Activated T-cell treated with anti-CD3 and anti-CD28 coated beads for 48 hours (primary cell): Measurements from ENCODE around the gene ZFPM1.

Source experiments
- DNase-seq: peaks from one replicate; pipeline ENCODE4 v3.0.0-alpha.2; 2020; ENCODE audit warnings: low read depth

Gene ZFPM1

GRCh38 chr16:88448461-88449266 is 4.4 kb upstream of the ZFPM1 start:
- DNase-seq: no peak

- DNase-seq: no peak
Measured at GRCh38 chr16:88449267-88449561, 3.9 kb upstream of the ZFPM1 start.

GRCh38 chr16:88451586-88452481 is 1.2 kb upstream of the ZFPM1 start:
- DNase-seq: no peak

GRCh38 chr16:88452482-88453216 is 431 bp upstream of the ZFPM1 start:
- DNase-seq: peak; percentile 100

GRCh38 chr16:88453611-88454522 is 787 bp downstream of the ZFPM1 start:
- peak; percentile 40 for DNase-seq

GRCh38 chr16:88454523-88454947 is 1.5 kb downstream of the ZFPM1 start:
- peak; percentile 51 for DNase-seq

GRCh38 chr16:88455610-88456355 is 2.7 kb downstream of the ZFPM1 start:
- DNase-seq: peak; percentile 78

- peak; percentile 60 for DNase-seq
Measured at GRCh38 chr16:88456356-88457292, 3.5 kb downstream of the ZFPM1 start.

GRCh38 chr16:88458039-88458772 is 5.1 kb downstream of the ZFPM1 start:
- no peak for DNase-seq

- DNase-seq: no peak
Measured at GRCh38 chr16:88458773-88459235, 5.7 kb downstream of the ZFPM1 start.

GRCh38 chr16:88459366-88460073 is 6.4 kb downstream of the ZFPM1 start:
- no peak for DNase-seq

GRCh38 chr16:88460496-88461330 is 7.6 kb downstream of the ZFPM1 start:
- no peak for DNase-seq

- DNase-seq: no peak
Measured at GRCh38 chr16:88461331-88462269, 8.5 kb downstream of the ZFPM1 start.

GRCh38 chr16:88462396-88462795 is 9.3 kb downstream of the ZFPM1 start:
- DNase-seq: no peak

GRCh38 chr16:88463411-88463810 is 10.3 kb downstream of the ZFPM1 start:
- DNase-seq: no peak
